PC-3 (cell line): Measurements from ENCODE around the gene EEF1A2. TPM values are rescaled to one million over a fixed set of nuclear protein-coding genes. Genes with fewer than 3 reads are reported as not detected.
A peak's percentile ranks its signal among the peaks of the same experiment; 100 is the strongest.

Experiments used
- ATAC-seq: fragments of 200-7000 bp; cut with Tn5 transposase; 2 replicates; pipeline ENCODE4 v1.9.1; 2020; ENCODE audit warnings: mild to moderate bottlenecking, moderate library complexity
- BruUV-seq: library from RNA; stranded (reverse); fragments of 400-500 nt; replicated peaks from 2 replicates; lab custom pipeline; 2021; lab: Mats Ljungman, UMichigan
- CTCF ChIA-PET: fragments of 300-600 bp; sonication (Branson Sonifier 250); formaldehyde crosslinking; loops from one replicate; lab custom pipeline; 2022; ENCODE audit warnings: antibody characterized with exemption; lab: Charles Lee
- POLR2A ChIA-PET: fragments of 300-600 bp; sonication (Branson Sonifier 250); formaldehyde crosslinking; loops from one replicate; lab custom pipeline; 2022; ENCODE audit warnings: antibody characterized with exemption; ENCODE audit not compliant: unreplicated experiment; lab: Charles Lee
- DNase-seq: peaks from one replicate; pipeline ENCODE4 v3.0.0-alpha.2; 2015
- H2AFZ ChIP-seq: fragments of 300-600 bp; sonication (generic); 2 replicates; pipeline ENCODE4 v1.6.0; 2016; ENCODE audit warnings: antibody characterized with exemption, low read length
- H3F3A ChIP-seq: fragments of 300-600 bp; sonication (generic); one replicate; pipeline ENCODE4 v1.6.0; 2017; ENCODE audit warnings: antibody characterized with exemption, low read length, control low read depth, mild to moderate bottlenecking; ENCODE audit not compliant: unreplicated experiment
- H3K27ac ChIP-seq: fragments of 300-600 bp; sonication (generic); 2 replicates; pipeline ENCODE4 v1.5.1; 2016; ENCODE audit warnings: mild to moderate bottlenecking, low read length
- H3K27me3 ChIP-seq: fragments of 300-600 bp; sonication (generic); 2 replicates; pipeline ENCODE4 v1.6.1; 2016; ENCODE audit warnings: low read length, mixed read lengths
- H3K36me3 ChIP-seq: fragments of 300-600 bp; sonication (generic); 2 replicates; pipeline ENCODE4 v1.6.1; 2016; ENCODE audit warnings: low read depth, mixed run types, low read length, mixed read lengths
- H3K4me1 ChIP-seq: fragments of 300-600 bp; sonication (generic); 2 replicates; pipeline ENCODE4 v1.5.1; 2016; ENCODE audit warnings: low read length; ENCODE audit not compliant: insufficient read depth
- H3K4me2 ChIP-seq: fragments of 300-600 bp; sonication (generic); 2 replicates; pipeline ENCODE4 v1.6.0; 2016; ENCODE audit warnings: low read length
- H3K4me3 ChIP-seq: fragments of 300-600 bp; sonication (generic); 2 replicates; pipeline ENCODE4 v1.5.1; 2016; ENCODE audit warnings: mild to moderate bottlenecking, low read length, mixed read lengths
- H3K79me2 ChIP-seq: fragments of 300-600 bp; sonication (generic); 2 replicates; pipeline ENCODE4 v1.6.1; 2017; ENCODE audit warnings: low read length, mixed read lengths
- H3K9ac ChIP-seq: fragments of 300-600 bp; sonication (generic); 2 replicates; pipeline ENCODE4 v1.6.0; 2016; ENCODE audit warnings: mild to moderate bottlenecking, low read length
- H3K9me2 ChIP-seq: fragments of 300-600 bp; sonication (generic); replicated peaks from 2 replicates; pipeline ENCODE4 v1.6.1; 2016; ENCODE audit warnings: mixed run types, low read length, mixed read lengths
- H3K9me3 ChIP-seq: fragments of 300-600 bp; sonication (generic); 2 replicates; pipeline ENCODE4 v1.6.1; 2016; ENCODE audit warnings: low read length, mixed read lengths
- H4K20me1 ChIP-seq: fragments of 300-600 bp; sonication (generic); 2 replicates; pipeline ENCODE4 v1.6.1; 2016; ENCODE audit warnings: low read length, mixed read lengths
- CTCF ChIP-seq: fragments of 300-600 bp; sonication (generic); conservative IDR thresholded peaks from 2 replicates; pipeline ENCODE4 v1.5.1; 2017; ENCODE audit warnings: antibody characterized with exemption, low read depth, mild to moderate bottlenecking, low read length
- EZH2 ChIP-seq: fragments of 300-600 bp; sonication (generic); IDR thresholded peaks from one replicate; pipeline ENCODE4 v1.6.1; 2017; ENCODE audit warnings: antibody characterized with exemption, mild to moderate bottlenecking, low read length; ENCODE audit not compliant: unreplicated experiment
- EZH2phosphoT487 ChIP-seq: fragments of 300-600 bp; sonication (generic); IDR thresholded peaks from 2 replicates; pipeline ENCODE4 v1.6.1; 2018; ENCODE audit warnings: mild to moderate bottlenecking, antibody characterized with exemption, low read length, borderline replicate concordance
- intact Hi-C: fragments of 100-400 bp; cut with micrococcal nuclease; formaldehyde crosslinking; loops from 2 replicates; pipeline ENCODE4 v1.9.0; 2023
- total RNA-seq: library from RNA; depleted of rRNA; stranded (reverse); fragments of >200 nt; gene quantifications from 2 replicates; pipeline ENCODE4 v1.2.3, GENCODE V29; 2014

EEF1A2 gene
- total RNA-seq, 1 experiment from 2014 or later = 463 TPM

GRCh38 chr20:63538204-63539091, 39.6 kb upstream of the EEF1A2 start:
- no peaks in the 10 kb centered on the region for H3K9me2 ChIP-seq
- H3K27ac ChIP-seq = peak overlapping the region; percentile 85
- peak; percentile 31 for ATAC-seq
- TF ChIP-seq CTCF (peak; percentile 21; the same call in 1 of the 2 replicates), EZH2phosphoT487 (no peak), EZH2 (no peak)
- CTCF ChIA-PET = interaction anchor here (0.5 to 2.7 kb wide), 15 partner anchors 18 to 442 kb away, joined by 3 to 76 read pairs (median 4); partner anchors contain the start of genes GMEB2, HELZ2, PPDPF and TPD52L2
- POLR2A ChIA-PET = interaction anchor here (0.6 to 2.2 kb wide), 5 partner anchors 18 to 103 kb away, joined by 4 to 24 read pairs (median 17); partner anchors contain the start of genes GMEB2, HELZ2 and PPDPF
- 0 out of 2 replicates have a peak overlapping the region, but pooled peaks have one; percentile 13 for H2AFZ ChIP-seq
- intact Hi-C loops = loop anchor here (2.0 to 5.0 kb wide), 5 partner anchors 36 to 419 kb away; partner anchors contain the start of genes GMEB2, HELZ2 and UCKL1
- no peaks in the 10 kb centered on the region for H3K36me3 ChIP-seq
- peak overlapping the region; percentile 100 for H3K4me2 ChIP-seq
- peak overlapping the region; percentile 84 for H3K4me3 ChIP-seq
- H3K9me3 ChIP-seq = no peaks in the 10 kb centered on the region
- no peaks in the 10 kb centered on the region for H3F3A ChIP-seq
- H3K27me3 ChIP-seq = no peaks in the 10 kb centered on the region
- no TSS peak for BruUV-seq
- H3K9ac ChIP-seq = peak overlapping the region; percentile 63
- H3K4me1 ChIP-seq = peaks cover 33% of the 10 kb centered on the region
- H4K20me1 ChIP-seq = no peaks in the 10 kb centered on the region
- peaks cover 11% of the 10 kb centered on the region for H3K79me2 ChIP-seq
- peak; percentile 98 for DNase-seq

- Histone ChIP-seq H2AFZ (peak overlapping the region; percentile 64), H3K4me2 (peak overlapping the region; percentile 100), H3K36me3 (no peaks in the 10 kb centered on the region), H3F3A (no peaks in the 10 kb centered on the region), H3K9me3 (no peaks in the 10 kb centered on the region), H3K79me2 (peaks cover 11% of the 10 kb centered on the region), H3K4me1 (peaks cover 33% of the 10 kb centered on the region), H3K9ac (peak overlapping the region; percentile 83), H3K4me3 (peak overlapping the region; percentile 84), H3K27ac (peak overlapping the region; percentile 85), H3K9me2 (no peaks in the 10 kb centered on the region), H4K20me1 (no peaks in the 10 kb centered on the region), H3K27me3 (no peaks in the 10 kb centered on the region)
- ATAC-seq (peak; percentile 85), DNase-seq (peak; percentile 98)
- TSS peak; percentile 70 for BruUV-seq
- TF ChIP-seq EZH2 = no peak
- no peak for TF ChIP-seq EZH2phosphoT487
- TF ChIP-seq CTCF = peak; percentile 84
- intact Hi-C loops = loop anchor here (2.0 to 5.0 kb wide), 7 partner anchors 37 to 420 kb away; partner anchors contain the start of genes GMEB2, HELZ2 and UCKL1
- POLR2A ChIA-PET = interaction anchor here (0.5 to 2.2 kb wide), 3 partner anchors 17 to 203 kb away, joined by 3 to 24 read pairs (median 17); partner anchors contain the start of gene PPDPF
- CTCF ChIA-PET = interaction anchor here (0.5 to 2.7 kb wide), 14 partner anchors 17 to 436 kb away, joined by 3 to 76 read pairs (median 4); partner anchors contain the start of genes GMEB2, HELZ2, PPDPF and TPD52L2
Observed at GRCh38 chr20:63537525-63538203, 38.8 kb upstream of the EEF1A2 start.
